ENCODE measurements around the gene BANK1.

DNA sequence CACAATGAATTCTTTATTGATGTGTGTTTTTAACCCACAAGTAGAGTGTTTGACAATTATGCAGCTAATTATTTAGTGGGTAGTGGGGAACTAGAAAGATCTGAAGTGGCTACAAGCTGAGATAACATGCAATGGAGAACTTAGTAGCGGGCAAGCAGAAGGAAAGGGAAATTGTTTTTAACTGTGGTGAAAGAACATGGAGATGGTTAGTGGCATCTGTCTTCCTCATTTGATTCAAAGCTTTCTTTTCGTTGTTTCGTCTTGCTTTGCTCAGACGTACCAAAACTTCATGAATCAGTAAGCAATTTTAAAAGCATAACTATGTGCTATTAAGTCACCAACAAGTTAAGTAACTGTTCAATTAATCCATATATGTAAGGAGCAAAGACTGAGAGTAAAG is 169.9 kb downstream of the BANK1 start:
- no peak for TF ChIP-seq EZH2 (IDR thresholded peaks at IDR 0.05)
- no peak for TF ChIP-seq POLR2AphosphoS5 (IDR thresholded peaks at IDR 0.05; ENCODE audit: borderline replicate concordance, low read depth, low read length)

All from SK-N-MC (cell line).